D721Med (cell line): ENCODE measurements around the gene CTCF.
A peak's percentile ranks its signal among the peaks of the same experiment; 100 is the strongest.

ENCODE experiments used
- DNase-seq: peaks from one replicate; pipeline ENCODE4 v3.0.0; 2011; ENCODE audit warnings: low spot score; ENCODE audit not compliant: insufficient read length
- FAIRE-seq: peaks from 2 replicates; lab custom pipeline; 2011; peaks lifted over from hg19 to GRCh38; lab: Jason Lieb, UNC
- CTCF ChIP-seq: IDR thresholded peaks from 2 replicates; pipeline ENCODE4 v1.5.1; 2012; ENCODE audit warnings: mild to moderate bottlenecking, control low read depth; ENCODE audit not compliant: insufficient read depth; ENCODE audit errors: missing control alignments

CTCF gene

GRCh38 chr16:67656344-67657016, 94.2 kb downstream of the CTCF start:
- no peak for TF ChIP-seq CTCF
- DNase-seq (no peak), FAIRE-seq (no peak)

GRCh38 chr16:67657017-67657608, 94.8 kb downstream of the CTCF start:
- FAIRE-seq (no peak), DNase-seq (no peak)
- TF ChIP-seq CTCF: no peak

GRCh38 chr16:67657751-67658518, 95.6 kb downstream of the CTCF start:
- no peak for FAIRE-seq
- TF ChIP-seq CTCF: no peak

GRCh38 chr16:67658849-67659674, 96.7 kb downstream of the CTCF start:
- DNase-seq (no peak), FAIRE-seq (no peak)

More at GRCh38 chr16:67657751-67658518, 95.6 kb downstream of the CTCF start:
- DNase-seq: no peak

GRCh38 chr16:67659675-67660563, 97.6 kb downstream of the CTCF start, which contains the start of gene ACD:
TSS of gene ACD (minus strand) at chr16:67660260. CDS start at chr16:67660220, 40 bp downstream.
- DNase-seq (peak; percentile 92), FAIRE-seq (no peak)
- no peak for TF ChIP-seq CTCF

More at GRCh38 chr16:67658849-67659674, 96.7 kb downstream of the CTCF start:
- TF ChIP-seq CTCF: no peak

- no peak for TF ChIP-seq CTCF
- no peak for FAIRE-seq
- DNase-seq: peak; percentile 94
These were observed 98.3 kb downstream of the CTCF start, which contains the start of gene PARD6A for GRCh38 chr16:67660564-67661028. TSS of gene PARD6A (plus strand) at chr16:67660960. CDS start at chr16:67661039, 79 bp downstream.
